HG03045 (cell line): ENCODE measurements around the gene PTPRU.

Experiments
- ATAC-seq: cut with Tn5 transposase; IDR thresholded peaks from one replicate; pipeline ENCODE4 v1.9.1; 2021; ENCODE audit warnings: mild to moderate bottlenecking, moderate library complexity; ENCODE audit not compliant: unreplicated experiment

Gene PTPRU

GRCh38 chr1:29360768-29361167, 124.4 kb downstream of the PTPRU start:
- ATAC-seq: no peak

DNA sequence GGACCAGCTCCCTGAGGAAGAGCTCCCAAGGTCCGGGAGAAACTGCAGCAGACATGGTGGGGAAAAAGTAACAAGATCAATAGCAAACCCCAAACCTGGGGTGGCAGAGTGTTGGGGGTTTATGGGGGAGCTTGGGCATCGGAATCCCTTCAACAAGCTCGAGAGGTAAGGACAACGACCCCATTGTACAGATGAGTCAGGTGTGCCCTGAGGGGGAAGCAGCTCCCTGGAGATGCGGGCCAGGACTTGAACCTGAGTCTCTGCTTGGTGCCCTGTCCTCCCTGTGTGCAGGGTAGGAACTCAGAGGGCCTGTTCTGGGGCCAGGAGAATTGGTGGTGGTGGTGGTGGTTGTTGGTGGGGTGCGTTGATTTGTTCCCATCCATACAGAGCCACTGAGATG, 125.4 kb downstream of the PTPRU start:
- ATAC-seq: no peak

- ATAC-seq: no peak
These were observed 125.8 kb downstream of the PTPRU start for GRCh38 chr1:29362116-29362515.

GRCh38 chr1:29362764-29363163, 126.4 kb downstream of the PTPRU start:
- no peak for ATAC-seq

DNA sequence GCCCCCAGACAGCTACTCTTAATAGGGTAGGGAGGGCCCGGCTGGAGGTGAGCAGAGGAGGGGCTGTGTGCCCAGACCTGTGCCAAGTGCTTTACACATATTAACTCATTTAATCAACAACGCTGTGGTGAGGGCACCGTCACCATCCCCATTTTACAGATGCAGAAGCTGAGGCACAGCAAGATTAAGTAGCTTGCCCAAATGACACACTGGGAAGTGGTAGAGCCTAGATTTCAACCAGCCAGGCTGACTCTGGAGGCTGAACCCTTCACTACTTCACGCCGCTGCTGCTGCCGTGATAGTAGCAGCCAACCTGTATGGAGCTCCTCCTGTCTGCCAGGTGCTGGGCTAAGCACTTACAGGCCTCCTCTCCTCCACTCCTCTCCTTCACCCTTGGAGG, 127.2 kb downstream of the PTPRU start:
- ATAC-seq: no peak

DNA sequence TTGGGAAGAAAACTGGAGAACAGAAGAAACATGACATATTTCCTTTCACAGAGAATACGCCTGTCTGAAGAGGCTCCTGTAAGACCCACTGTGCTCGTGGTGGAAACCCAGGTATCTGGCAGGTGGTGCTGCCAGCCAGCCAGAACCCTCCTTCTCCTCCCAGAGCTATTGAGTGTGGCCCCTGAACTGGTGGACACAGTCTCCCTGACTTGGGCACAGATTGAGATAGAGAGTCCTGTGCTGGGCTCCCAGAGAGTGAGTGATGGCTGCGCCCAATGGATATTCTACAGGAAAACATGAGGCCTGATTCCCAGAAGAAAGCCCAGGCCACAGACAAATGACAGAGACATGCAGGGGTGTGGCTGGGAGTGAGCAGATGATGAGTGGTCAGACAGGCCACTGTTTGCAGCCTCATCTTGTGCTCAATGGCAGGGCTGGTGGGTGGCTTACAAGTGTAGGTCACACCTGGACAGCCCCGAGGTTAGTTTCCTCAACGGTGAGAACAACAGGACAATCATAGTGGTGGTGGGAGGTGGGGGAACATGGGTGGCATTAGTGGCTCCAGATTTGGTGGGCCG, 127.9 kb downstream of the PTPRU start:
- no peak for ATAC-seq

DNA sequence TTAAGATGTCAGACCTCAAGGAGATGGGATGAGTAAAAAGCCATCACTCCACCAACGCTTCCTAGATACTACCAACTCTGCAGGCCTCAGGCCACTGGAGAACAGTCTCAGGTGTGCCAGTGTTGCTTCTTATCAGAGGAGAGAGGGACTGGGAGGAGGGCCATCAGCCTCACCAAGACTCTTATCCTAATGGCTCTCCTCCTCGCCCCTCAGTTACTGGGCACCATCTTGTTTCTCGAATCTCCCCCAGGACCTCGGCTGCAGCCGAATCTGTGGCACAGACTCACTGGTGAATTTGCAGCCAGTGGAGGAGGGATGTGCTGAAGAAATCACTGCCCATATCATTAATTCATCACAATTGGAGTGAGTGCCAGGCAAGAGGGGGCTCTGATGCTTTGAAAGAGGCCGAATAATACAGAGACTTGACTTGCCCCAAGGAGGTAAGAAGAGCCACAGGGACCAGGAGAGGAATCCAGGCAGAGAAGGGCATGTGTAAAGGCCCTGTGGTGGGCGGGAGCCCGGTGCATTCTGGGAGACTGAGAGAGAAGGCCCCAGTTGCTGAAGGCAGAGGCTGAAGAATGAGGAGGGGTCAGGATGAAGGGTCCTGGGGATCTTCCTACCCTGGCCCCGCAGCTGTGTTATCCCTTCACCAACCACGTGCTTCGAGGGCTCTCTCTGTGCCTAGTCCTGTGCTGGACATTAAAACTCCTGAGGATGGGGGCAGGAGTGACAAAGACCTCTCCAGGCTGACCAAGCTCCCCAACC, 129.8 kb downstream of the PTPRU start:
- ATAC-seq: no peak

- no peak for ATAC-seq
These were observed 132.9 kb downstream of the PTPRU start for GRCh38 chr1:29368936-29369932.

DNA sequence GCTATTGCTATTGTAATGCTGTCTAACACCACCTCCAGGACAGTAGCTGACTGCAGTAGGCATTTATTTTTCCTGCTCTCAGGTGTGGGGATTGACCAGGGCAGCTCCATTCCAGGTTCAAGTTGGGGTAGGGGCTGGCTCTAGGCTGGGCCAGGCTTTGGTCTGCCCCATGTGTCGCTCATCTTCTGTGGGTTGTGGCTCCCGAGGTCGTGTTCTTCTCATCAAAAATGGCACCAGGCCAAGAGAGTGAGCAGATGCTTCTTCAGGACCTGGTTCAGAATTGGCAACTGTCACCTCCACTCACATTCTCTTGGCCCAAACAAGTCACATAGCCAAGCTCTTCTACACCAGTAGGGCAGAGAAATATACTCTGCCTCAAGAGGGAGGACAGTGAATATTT, 133.7 kb downstream of the PTPRU start:
- no peak for ATAC-seq

DNA sequence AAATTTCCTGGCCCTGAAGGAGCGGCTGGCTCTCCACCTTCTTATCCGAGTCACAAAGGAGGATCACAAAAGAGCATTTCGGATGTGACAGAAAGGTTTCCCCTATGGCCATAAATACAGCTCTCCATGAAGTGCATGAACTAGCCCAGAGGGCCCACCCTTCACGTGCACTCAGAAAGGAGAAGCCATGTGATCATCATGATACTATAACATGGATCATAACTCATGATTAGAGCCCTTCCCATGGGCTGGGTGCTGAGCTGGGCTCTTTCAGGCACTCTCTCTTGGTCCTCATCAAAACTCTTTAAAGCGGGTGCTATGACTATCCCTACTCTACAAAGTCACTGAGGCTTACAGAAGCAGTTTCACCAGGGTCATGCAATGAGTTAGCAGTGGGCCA, 135.0 kb downstream of the PTPRU start:
- ATAC-seq: no peak

DNA sequence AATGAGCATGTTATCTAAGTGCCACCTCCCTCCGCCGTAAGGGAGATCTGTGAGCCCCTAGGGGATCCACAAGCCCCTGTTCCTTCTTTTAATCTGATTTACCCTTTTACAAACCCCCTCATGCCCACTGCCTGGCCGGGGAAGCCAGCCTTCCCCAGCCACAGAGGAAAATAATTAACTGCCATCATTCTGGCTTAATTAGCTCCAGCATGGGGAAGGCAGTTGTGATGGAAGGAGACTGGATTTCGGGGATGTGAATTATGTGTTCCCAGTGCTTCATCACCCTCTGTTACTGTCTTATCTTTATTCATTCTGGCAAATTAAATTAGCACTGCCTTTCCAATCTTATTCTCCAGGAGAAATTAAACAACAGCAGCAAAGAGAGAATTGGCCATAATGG, 135.8 kb downstream of the PTPRU start:
- no peak for ATAC-seq
